ENCODE results near the gene UBE2G1. TPM values are rescaled to one million over a fixed set of nuclear protein-coding genes. Genes with fewer than 3 reads are reported as not detected.
"Not testable (repeated sequence)": the region's sequence is repeated elsewhere in the genome, so short reads cannot be mapped to it uniquely, and the experiment has no call there.

Gene UBE2G1
- total RNA-seq, 1 donor from 2014 or later = 45.7 TPM

DNA sequence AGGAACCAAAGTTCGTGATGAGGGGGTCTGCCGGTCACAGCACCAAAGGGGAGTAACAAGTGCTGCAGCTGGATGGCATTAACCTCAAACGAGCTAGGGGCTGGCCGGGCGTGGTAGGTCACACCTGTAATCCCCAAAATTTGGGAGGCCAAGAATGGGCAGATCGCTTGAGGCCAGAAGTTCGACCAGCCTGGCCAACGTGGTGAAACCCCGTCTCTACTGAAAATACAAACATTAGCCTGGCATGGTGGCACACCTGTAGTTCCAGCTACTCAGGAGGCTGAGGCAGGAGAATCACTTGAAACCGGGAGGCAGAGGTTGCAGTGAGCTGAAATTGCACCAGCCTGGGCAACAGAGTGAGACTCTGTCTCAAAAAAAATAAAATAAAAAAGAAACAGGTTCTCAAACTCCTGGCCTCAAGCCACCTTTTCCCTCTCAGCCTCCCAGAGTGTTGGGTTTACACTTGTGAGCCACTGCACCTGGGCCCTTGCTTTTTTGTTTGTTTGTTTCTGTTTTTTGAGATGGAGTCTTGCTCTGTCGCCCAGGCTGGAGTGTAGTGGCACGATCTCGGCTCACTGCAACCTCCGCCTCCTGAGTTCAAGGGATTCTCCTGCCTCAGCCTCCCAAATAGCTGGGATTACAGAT, 9.4 kb upstream of the UBE2G1 start:
- DNase-seq (ENCODE audit: low spot score in 2 of 2); FAIRE-seq: not testable (repeated sequence)

DNA sequence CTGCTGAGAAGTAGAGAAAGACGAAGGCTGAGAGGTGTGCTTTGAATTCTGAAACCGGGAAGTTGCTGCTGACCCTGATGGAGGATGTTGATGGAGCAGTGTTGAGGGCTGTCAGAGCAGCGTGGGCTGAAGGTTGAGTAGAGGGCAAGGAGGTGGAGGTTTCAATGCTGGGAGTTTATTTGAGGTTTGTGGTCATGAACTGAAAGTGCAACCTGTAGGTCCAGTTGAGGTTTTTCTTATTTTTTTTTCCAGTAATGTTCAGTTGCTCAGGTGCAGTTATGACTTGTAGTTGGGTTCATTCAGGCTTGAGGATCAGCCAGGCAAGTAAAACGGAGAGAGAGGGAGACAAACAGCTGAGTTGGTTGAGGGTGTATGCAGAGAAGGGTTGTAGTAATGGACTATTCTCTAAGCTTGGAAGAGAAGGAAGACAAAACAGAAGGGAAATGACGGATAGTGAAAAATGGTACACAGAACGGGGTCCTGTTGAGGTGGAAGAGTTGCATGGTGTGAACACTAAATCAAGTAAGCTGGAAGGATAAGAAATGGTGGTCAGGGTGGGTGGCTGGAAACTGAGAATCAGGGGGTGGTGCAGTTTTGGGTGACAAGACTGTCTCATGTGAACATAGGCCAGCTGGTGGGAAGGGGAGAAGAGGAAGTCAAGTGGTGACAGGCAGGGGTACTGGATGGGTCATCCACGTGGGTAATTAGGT, 8.7 kb upstream of the UBE2G1 start:
- DNase-seq (ENCODE audit: low spot score in 2 of 2) (no peak), FAIRE-seq (no peak)

DNA sequence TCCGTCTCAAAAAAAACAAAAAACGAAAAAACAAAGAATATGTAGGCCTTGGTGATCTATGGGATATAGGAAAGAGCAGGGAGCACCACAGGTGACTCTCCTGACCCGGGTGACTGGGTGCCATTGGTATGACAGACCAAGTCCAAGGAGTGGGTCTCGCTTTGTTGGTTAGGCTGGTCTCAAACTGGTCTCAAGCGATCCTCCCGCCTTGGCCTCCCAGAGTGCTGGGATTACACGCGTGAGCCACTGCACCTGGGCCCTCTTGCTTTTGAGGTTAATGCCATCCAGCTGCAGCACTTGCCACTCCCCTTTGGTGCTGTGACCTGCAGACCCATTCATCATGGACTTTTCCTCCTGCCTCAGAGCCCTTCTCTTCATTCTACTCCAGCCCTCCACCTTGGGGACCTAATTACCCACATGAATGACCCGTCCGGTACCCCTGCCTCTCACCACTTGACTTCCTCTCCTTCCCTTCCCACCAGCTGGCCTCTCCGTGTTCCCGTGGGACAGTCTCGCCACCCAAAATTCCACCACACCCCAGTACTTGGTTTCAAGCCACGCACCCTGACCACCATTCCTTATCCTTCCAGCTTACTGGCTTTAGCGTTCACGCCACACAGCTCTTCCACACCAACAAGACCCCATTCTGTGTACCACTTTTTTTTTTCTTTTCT, 3.2 kb upstream of the UBE2G1 start:
- DNase-seq (ENCODE audit: low spot score in 2 of 2) (no peak), FAIRE-seq (no peak)

DNA sequence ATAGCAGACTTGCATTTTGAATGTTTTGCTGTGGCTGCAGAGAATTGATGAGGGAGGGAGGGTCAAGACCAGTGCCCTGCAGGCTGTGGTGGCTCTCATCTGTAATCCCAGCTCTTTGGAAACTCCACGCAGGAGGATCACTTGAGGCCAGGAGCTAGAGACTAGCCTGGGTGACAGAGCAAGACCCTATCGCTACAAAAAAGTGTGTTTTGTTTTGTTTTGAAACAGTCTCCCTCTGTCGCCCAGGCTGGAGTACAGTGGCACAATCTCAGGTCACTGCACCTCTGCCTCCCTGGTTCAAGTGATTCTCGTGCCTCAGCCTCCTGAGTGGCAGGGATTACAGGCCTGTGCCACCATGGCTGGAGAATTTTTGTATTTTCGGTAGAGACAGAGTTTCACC, 1.9 kb upstream of the UBE2G1 start:
- no peak for FAIRE-seq
- no peak for DNase-seq (ENCODE audit: low spot score in 2 of 2)

DNA sequence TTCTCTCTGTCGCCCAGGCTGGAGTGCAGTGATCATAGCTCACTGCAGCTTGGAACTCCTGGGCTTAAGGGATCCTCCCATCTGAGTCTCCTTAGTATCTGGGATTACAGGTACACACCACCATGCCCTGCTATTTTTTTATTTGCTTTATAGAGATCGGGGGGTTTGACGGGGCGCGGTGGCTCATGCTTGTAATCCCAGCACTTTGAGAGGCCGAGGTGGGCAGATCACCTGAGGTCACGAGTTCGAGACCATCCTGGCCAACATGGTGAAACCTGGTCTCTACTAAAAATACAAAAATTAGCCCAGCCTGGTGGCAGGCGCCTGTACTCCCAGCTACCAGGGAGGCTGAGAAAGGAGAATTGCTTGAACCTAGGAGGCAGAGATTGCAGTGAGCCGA, 702 bp upstream of the UBE2G1 start:
- FAIRE-seq; DNase-seq (ENCODE audit: low spot score in 2 of 2): not testable (repeated sequence)

DNA sequence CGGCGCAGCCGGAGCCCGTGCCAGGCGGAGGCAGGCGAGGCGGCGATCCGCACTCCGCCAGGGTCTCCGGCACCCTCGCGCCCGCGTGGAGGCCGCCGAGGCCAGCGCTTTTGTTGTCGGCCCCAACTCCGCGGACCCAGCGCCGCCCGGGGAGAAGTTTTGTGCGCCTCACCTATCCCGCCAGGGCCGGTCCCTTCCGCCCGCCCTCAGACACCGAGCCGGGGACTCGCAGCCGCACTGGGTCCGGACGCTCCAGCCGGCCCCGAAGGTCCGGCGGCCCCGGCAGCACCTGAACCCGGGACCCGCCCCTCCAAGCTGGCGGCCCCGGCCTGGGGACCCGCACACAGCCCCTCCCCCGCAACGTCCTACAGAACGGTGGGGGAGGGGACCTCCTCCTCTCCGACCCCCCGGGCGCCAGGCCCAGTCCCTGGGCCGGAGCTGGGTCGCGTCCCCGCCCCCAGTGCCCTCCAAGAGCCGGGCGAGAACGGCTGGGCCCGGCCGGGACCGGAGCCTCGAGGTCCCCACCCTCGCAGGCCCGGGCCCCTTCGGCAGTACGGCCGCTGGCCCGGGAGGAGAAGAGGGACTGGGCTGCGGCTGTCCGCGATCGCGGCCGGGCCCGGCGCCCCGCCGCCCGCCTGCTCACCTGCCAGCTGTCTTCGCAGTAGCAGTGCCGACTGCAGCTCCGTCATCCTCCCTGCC, 698 bp downstream of the UBE2G1 start:
- FAIRE-seq = no peak

DNA sequence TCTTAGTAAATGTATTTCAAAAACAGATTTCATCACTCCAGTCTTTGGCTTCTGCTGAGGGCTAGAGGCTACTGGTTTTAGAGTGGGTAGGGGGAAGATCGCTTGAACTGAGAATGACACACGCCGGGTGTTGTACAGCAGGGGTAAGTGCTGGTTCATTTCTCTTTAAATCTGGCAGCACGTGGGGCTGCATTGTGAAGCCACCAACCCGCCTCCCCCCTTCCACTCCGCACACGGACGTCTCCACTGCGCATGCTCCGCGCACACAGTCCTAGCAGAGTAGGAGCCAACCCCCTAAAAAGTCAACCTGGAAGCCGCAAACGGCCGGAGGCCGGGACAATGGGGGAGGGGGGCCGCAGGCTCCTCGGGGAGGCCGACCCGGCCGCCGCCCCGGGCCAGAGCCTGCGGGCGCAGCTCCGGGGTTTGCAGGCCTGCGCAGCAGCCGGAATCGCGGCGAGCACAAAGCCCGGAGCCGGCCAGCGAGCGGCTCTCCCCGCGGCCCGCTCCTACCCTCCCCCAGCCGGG, 1.3 kb downstream of the UBE2G1 start:
- DNase-seq (ENCODE audit: low spot score in 2 of 2) = peak; percentile 85 to 89
- FAIRE-seq = no peak

More for the DNA sequence above, 698 bp downstream of the UBE2G1 start:
- no peak for DNase-seq (ENCODE audit: low spot score in 2 of 2)

DNA sequence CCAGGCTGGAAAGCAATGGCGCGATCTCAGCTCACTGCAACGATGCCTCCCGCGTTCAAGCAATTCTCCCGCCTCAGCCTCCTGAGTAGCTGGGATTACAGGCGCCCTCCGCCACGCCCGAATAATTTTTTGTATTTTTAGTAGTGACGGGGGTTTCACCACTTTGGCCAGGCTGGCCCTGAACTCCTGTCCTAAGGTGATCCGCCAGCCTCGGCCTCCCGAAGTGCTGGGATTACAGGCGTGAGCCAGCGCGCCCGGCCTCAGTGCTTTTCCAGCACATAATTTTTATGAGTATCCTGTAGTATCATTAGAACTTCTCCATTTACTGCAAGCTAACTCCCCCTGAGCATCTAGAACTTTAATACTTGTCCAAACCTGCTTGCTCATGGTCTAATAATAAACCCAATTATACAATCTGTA, 1.8 kb downstream of the UBE2G1 start:
- no peak for DNase-seq (ENCODE audit: low spot score in 2 of 2)
- FAIRE-seq = no peak

DNA sequence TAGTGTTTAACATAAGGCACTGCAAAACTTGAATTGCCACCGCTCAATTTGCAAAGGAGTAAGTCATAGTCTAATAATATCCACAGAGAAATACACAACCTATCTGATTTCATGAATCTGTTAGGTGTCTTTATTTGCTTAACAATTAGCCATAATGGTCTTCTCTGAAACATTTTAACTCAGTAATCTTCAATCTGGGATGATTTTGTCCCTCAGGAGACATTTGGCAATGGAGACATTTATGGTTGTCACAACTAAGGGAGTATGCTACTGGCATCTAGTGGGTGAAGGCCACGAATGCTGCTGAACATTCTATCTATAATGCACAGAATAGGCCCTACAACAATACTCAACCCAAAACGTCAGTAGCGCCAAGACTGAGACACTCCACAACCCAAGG, 4.3 kb downstream of the UBE2G1 start:
- no peak for FAIRE-seq
- no peak for DNase-seq (ENCODE audit: low spot score in 2 of 2)

DNA sequence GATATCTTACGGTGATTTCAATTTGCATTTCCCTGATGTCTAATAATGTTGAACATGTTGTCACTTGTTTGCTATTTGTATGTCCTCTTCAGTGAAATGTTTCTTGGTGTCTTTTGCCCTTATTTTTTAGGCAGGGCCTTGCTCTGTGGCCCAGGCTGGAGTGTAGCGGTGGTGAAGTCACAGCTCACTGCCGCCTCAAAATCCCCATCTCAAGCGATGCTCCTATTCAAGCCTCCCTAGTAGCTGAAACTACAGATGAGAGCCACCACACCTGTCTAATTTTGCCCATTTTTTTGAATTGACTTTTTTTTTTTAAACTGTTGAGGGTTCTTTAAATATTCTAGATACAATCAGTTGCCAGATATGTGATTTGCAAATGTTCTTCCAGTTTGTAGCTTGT, 8.3 kb downstream of the UBE2G1 start:
- no peak for FAIRE-seq
- no peak for DNase-seq (ENCODE audit: low spot score in 2 of 2)

DNA sequence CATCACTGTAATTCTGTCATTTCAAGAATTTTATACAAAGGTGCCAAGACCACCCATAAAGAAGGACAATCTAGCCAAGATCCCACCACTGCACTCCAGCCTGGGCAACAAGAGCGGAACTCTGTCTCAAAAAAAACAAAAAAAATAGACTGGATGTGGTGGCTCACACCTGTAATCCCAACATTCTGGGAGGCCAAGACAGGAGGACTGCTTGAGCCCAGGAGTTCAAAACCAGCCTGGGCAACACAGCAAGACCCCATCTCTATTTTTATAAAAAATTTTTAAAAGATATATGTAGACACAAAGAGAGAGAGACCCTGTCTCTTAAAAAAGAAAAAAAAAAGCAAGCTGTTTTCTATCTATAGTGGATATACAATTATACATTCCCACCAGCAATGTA, 8.8 kb downstream of the UBE2G1 start:
- FAIRE-seq = no peak

DNA sequence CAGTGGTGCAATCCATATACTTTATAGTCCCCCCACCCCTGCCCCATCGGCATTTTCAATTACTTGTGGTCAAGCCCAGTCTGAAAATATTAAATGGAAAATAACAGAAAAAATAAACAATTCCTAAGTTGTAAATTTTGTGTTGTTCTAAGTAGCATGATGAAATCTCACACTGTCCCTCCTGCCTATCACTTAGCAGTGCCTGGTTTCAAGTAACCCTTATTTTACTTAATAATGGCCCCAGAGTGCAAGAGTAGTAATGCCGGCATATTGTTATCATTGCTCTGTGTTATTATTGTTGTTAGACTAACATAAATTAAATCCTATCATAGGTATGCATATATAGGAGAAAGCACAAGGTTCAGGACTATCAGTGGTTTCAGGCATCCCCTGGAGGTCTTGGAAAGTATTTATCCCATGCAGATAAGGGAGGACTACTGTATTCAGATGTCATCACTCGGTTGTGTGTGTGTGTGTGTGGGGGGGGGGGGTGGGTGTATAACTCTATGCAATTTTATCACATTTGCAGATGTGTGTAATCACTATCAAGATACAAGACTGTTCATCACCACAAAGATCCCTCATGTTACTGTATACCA, 9.3 kb downstream of the UBE2G1 start:
- FAIRE-seq (no peak), DNase-seq (ENCODE audit: low spot score in 2 of 2) (no peak)

More for the DNA sequence above, 8.8 kb downstream of the UBE2G1 start:
- DNase-seq (ENCODE audit: low spot score in 2 of 2) = no peak

DNA sequence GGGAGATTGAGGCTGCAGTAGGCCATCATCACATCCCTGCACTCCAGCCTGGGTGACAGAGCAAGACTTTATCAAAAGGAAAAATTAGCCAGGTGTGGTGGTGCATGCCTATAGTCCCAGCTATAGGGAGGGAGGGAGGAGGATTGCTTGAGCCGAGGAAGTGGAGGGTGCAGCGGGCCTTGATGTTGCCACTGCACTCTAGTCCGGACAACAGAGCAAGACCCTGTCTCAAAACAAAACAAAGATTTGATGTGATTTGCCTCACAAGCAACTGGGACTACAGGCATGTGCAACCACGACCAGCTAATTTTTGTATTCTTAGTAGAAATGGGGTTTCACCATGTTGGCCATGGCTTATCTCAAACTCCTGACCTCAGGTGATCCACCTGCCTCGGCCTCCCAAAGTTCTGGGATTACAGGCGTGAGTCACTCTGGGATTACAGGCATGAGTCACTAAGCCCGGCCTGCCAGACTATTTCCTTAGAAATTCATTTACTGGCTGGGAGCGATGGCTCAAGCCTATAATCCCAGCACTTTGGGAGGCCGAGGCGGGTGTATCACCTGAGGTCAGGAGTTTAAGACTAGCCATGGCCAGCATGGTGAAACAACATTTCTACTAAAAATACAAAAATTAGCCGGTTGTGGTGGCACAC, 11.5 kb downstream of the UBE2G1 start:
- FAIRE-seq (no peak), DNase-seq (ENCODE audit: low spot score in 2 of 2) (no peak)

DNA sequence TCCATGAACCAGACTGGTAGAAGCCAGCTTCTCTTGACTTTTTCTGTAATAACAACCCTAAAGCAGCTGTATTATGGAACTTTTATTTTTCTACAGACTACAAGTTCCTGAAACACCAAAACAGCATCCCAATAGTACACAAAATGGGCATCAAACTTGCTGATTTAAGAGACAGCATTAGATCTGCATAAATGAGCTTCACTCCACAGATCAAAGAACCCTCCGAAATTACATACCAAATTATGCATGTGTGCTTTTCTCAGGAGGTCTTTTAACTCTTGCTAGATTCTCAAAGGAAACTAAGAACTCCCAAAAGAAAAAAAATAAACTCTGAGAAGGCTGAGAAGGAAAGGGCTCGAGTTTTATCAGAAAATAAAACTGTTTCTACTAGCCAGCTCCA, 12.3 kb downstream of the UBE2G1 start:
- DNase-seq (ENCODE audit: low spot score in 2 of 2) (no peak), FAIRE-seq (no peak)

DNA sequence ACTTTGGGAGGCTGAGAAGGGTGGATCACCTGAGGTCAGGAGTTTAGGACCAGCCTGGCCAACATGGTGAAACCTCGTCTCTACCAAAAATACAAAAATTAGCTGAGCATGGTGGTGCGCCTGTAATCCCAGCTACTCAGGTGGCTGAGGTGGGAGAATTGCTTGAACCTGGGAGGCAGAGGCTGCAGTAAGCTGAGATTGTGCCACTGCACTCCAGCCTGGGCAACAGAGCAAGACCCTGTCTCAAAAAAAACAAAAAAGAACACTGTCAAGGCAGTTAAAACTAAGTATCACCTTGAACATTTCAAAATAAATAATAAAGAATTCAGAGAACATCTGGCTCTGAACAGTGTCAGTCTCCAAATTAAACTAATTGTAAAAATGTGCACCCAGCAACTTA, 16.3 kb downstream of the UBE2G1 start:
- FAIRE-seq; DNase-seq (ENCODE audit: low spot score in 2 of 2): not testable (repeated sequence)

DNA sequence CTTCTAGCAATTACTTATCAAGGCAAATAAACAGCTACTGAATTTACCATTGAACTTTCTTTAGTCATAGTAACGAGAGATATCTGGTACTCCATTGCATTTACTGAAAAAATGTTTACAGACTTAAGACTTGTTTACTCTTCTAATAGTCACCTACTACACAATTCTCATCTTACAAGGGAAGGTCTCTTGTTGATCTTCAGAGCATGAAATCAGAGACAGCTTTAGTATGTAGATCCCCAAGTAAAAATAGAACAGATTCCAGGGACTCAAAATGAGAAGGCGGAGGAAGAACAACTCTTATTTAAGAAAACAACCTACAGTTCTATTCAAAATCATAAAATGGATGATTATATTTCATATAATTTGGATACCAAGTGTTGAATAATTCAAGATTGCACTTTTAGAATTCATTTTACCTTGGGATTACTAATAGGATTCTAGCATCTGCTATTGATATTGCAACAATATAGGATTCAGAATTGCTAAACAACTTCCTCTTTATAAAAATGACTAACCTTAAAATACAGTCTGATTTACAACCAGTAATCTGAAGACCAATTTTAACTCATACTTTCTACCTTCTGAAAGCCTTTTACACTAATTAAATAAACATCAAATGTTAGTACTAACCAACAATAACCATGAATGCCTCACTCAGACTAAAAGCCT, 20.8 kb downstream of the UBE2G1 start:
- FAIRE-seq (no peak), DNase-seq (ENCODE audit: low spot score in 2 of 2) (no peak)

DNA sequence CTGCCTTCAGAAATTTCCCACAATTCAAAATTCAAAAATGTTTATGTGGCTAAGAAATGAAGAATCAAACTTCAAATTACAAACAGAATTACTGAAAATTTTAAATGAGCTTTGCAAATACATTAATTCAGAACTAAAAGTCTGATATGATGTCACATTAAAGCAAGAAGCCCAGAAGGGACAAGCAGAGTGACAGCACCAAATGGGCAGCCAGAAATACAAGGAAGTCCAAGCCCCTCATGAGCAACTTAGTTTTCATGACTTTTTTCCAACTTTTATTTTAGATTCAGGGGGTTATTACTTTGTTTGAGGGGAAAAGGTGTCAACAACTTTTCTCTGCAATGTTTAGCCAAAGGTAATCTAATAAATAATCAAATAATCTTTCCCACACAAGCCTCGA, 21.5 kb downstream of the UBE2G1 start:
- FAIRE-seq (no peak), DNase-seq (ENCODE audit: low spot score in 2 of 2) (no peak)

DNA sequence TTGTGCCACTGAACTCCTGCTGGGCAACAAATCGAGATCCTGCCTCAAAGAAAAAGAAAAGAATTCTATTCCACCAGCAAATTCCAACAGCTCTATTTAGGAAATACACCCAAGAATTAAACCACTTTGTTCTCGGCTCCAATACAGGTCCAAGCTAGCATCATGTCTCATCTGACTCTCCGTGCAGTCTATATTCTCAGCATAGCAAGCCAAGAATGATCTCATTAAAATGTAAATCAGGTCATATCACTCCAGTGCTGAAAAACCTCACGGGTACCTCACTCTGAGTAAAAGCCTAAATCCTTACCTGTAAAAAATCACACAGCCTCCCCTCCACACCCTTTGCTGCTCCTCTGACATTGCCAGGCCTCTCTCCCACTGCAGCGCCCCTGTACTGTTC, 23.9 kb downstream of the UBE2G1 start:
- FAIRE-seq (no peak), DNase-seq (ENCODE audit: low spot score in 2 of 2) (no peak)

DNA sequence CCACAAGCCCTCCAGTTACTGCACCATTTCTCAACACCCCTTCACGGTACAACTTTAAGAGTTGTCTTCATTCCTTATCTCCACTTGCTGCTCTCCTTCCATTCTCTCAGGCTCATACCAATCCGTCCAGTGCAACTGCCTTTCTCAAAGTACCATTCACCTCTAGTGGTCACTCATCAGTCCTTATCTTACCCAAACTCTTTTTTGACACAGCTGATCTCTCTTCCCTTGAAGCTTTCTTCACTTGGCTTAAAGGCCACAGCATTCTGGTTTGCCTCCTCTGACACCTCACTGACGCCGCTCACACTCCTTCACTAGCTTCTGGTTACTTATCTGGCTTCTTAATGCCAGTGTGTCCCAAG, 24.9 kb downstream of the UBE2G1 start:
- FAIRE-seq (no peak), DNase-seq (ENCODE audit: low spot score in 2 of 2) (no peak)

Measured in frontal cortex (tissue), 4 donors.